COR-L47 (cell line): ENCODE measurements around the gene F12.

Experiments
- DNase-seq: peaks from one replicate; lab custom pipeline; 2025; lab: John Stamatoyannopoulos, UW

Gene F12

DNA sequence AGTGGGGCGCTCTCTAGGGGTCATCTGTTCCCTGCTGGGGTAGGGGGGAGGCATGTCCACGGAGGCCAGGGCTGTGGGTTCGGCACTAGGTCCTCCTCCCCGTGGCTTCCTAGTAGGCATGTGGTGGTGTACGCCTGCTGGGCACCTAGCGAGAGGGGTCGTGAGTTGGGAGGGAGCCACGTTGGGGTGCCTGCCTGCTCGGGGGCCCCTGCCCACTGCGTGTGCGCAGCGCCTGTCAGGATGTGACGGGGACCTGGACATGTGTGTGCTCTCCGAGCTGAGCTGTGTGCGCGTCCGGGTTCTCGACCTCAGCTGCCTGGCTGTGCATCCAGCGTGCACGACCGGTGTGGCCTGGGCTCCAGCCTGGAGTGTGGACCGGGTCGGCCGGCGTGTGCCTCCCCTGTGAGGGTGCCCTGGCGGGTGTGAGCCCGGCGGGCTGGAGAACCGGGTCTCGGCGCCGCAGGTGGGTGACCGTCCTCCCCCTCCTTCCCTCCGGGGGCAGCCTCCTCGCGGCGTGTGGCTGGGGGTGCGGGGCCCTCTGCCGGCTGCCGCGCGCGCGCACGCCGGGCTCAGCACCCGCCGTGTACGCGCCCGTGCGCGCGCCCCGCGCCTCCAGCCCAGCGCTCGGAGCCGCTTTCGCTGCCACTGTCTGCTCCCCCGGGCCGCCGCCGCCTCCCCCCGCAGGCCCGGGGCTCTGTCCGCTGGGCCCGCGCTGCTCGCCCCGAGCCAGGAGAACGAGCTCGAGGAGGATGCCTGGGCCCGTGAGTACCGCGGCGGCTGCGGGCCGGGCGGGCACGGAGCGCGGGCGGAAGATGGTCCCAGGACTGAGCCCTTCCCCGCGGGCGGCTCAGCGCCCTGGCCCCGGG, 37.1 kb upstream of the F12 start, which contains the start of gene PRR7:
Gene PRR7, plus strand, starts transcription at position 615 of the 866 bp plus-strand sequence. CDS start 8,254 bp downstream, outside the sequence.
- peak; percentile 74 for DNase-seq

GRCh38 chr5:177445917-177446199, 36.5 kb upstream of the F12 start:
- no peak for DNase-seq

DNA sequence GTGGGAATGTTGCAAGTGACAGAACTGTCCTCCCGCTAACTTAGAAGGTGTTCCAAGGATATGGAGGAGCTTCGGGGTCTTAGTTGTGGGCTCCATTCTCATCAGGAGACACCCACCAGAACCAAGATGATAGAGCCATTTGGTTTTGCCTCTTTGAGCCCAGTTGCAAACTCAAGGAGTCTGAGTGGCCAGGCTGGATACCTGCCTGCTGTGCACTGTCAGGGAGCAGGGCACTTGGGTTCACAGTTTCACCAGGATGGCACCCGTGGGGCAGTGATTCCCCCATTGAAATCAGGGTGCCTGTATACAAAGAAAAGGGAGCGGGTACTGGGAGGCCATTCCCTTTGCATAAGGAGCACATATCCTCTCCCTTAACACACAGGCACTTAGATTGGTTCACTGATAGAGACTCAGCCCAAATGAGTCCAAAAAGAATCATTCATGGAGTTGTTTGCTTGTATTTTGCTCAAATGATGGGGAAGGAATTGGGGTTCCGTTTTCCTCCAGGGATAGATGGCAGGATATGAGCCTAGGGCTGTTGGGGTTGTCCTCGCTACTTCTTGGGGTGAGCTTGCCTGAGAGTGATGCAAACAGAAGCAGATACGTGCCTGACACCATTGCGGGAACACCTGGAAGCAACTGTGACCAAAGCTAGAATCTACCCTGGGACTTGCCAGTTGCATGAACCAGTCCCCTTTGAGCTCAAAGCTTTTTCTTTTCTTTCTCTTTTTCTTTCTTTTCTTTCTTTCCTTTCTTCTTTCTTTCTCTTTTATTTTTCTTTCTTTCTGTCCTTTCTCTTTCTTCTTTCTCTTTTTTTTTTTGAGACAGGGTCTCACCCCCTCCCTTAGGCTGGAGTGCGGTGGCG, 35.9 kb upstream of the F12 start:
- DNase-seq, result no peak

- DNase-seq, result no peak
Observed at GRCh38 chr5:177444106-177445051, 35.0 kb upstream of the F12 start.

DNA sequence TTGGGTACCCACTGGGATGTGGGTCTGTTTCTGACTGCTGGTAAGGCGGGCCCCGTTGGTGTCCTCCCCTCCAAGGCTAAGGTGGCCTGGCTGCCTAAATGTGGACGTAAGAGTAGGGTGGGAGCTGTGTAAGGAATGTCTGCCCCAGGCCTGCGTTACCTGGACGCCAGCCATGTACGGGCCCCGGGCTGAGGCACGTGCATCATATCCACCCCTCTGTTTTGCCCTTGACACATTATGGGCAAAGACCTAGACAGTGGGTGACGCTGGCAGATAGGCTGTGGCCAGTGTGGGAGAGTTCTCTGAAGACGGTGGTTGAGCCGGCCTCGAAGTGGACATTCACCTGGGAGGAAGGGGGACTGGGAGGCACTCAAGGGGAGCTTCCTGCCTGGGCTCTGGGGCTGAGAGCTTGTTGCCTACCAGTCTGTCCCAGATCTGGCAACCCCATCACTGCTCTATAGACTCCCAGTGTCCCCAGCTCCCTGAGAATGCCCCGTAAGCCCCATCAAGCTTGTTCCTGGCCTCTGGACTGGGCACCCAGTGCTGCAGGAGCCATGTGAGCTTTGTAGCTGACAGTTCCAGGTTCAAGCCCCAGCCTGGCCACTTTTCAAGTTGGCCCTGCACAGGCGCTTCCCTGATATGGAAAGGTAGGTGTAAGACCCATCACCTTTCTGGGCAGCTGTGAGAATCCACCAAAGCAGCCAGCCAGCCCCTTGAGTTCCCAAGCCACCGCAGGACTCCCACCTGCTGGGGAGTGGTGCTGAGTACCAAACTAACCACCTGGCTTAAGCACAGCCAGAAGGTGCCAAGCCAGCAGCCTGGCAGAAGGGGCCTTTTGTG, 34.0 kb upstream of the F12 start:
- no peak for DNase-seq

GRCh38 chr5:177442066-177442826, 32.9 kb upstream of the F12 start:
- no peak for DNase-seq

GRCh38 chr5:177440990-177441780, 31.8 kb upstream of the F12 start:
- DNase-seq, result no peak

- no peak for DNase-seq
Observed at GRCh38 chr5:177440211-177440989, 31.0 kb upstream of the F12 start.

DNA sequence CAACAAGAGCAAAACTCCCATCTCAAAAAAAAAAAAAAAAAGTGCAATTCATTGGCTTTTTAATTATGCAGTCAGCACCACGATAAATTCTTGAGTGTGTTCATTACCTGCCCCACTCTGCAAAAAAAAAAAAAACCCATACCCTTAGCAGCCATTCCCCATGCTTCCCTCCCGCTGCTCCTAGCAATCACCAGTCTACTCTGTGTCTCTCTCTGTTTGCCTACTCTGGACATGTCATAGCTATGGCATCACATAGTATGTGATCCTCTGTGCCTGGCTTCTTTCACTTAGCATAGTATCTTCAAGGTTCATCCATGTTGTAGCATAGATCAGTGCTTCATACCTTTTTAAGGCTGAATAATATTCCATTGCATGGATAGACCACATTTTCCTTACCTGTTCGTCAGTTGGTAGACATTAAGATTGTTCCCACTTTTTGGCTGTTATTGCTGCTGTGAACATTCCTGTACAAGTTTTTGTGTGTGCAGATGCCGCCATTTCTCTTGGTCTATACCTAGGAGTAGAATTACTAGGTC, 30.2 kb upstream of the F12 start:
- DNase-seq, result no peak

DNA sequence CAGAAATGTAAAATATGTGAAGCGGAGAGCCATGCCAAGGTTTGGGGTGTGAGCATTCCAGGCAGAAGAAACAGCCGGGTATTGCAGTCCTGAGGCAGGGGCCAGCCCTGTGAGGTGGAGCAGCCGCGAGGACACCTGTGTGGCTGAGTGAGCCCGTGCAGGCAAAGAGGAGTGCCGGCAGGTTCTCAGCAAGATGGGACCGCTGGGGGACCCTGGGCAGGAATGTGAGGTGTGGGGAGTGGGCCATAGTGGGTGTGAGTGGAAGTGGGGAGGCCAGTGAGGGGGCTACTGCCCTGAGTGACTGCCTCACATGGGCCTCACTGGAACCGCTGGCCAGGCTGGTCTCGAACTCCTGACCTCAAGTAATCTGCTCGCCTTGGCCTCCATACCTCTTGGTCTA, 29.1 kb upstream of the F12 start:
- no peak for DNase-seq

GRCh38 chr5:177437623-177438022, 28.3 kb upstream of the F12 start:
- no peak for DNase-seq

DNA sequence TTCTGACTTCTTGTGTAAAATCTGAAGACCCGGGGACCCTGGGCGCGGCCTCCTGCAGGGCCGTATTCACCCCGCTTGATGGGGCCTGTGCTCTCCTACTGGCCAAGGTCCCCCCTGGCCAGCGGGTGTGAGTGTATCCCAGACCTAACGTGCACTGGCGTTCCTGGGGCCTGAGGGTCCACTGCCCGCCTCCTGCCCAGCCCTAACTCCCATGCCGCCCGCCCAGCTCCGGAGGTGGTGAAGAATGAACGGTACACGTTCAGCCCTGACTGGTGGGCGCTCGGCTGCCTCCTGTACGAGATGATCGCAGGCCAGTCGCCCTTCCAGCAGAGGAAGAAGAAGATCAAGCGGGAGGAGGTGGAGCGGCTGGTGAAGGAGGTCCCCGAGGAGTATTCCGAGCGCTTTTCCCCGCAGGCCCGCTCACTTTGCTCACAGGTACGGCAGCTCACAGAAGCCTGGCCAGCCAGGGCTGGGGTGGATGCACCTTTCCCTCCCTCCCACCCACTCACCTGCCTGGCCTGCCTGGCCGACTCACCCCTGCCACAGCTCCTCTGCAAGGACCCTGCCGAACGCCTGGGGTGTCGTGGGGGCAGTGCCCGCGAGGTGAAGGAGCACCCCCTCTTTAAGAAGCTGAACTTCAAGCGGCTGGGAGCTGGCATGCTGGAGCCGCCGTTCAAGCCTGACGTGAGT, 26.6 kb upstream of the F12 start:
- DNase-seq, result no peak

DNA sequence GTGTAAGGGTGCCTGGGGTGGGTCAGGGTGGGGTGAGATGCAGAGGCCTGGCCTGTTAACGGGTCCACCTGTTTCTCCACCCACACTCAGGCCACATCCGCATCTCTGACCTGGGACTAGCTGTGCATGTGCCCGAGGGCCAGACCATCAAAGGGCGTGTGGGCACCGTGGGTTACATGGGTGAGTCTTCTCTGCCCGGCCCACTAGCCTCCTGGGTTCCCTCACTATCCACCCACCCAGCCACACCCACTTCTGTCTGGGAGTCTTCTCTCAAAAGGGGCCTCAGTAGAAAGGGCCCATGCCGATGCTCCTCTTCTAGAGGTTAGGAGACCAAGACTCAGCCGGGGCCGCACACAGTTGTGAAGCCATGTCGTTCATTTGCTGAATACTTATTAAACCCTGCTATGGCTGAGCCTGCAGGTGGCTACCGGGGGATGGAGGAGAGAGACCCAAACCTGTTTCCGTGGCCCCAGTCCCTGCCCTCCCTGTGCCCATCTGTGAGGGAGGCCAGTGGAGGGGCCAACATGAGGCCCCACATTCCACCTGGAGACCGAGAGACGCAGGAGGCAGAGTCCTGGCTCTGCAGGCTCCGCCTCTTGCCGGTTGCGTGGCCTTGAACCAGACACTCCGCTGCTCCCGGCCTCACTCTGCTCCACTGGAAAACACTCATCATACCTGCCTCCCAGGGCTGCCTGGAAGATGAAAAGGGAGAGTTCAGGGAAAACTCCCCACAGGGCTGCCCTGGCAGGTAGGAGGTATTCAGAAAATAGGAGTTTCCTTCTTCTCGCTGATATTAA, 25.8 kb upstream of the F12 start:
- no peak for DNase-seq

DNA sequence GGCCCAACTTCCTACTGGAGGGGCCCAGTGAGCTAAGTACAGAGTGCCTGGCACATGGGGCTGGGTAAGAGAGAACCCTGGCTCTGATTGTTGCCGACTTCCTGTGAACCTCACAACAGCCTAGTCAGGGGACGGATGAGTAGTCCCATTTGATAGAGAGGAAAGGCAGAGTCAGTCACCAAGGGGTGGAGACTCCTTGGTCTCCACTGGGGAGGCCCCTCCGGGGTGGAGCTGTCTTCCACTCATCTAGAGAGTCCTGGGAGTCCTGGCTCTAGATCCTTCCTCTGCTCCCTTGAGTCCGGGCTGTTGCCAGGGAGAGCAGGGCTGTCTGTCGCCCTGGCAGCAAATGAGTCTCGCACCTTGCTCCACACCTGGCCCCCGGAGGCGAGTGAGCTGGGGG, 25.1 kb upstream of the F12 start:
- DNase-seq, result no peak

DNA sequence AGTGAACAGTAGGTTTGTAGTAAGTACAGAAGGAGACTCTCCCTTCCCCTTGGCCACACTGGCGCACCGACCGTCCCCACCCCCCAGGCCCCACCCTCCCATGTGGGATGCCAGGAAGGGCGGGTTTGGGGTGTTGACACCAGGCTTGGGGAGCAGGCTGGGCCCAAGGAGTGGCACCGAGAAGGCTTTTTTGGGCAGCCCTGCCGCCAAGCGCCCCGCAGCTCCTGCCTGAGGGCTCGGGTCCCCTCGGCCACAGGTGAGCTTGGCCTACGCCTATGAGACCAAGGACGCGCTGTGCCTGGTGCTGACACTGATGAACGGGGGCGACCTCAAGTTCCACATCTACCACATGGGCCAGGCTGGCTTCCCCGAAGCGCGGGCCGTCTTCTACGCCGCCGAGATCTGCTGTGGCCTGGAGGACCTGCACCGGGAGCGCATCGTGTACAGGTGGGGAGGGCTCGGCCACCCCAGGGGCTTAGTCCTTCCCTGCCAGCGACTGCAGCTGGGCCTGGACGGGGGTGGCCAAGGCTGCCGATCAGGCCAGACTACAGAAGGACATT, 24.4 kb upstream of the F12 start:
- DNase-seq, result no peak

GRCh38 chr5:177432839-177433657, 23.7 kb upstream of the F12 start:
- DNase-seq, result no peak
